Thyroid gland (tissue), 4 donors: ENCODE results near the gene RPN2. TPM values are rescaled to one million over a fixed set of nuclear protein-coding genes. Genes with fewer than 3 reads are reported as not detected.

ENCODE experiments used
- DNase-seq, 2 donors: peaks; one replicate each; pipeline ENCODE4 v3.0.0-alpha.2; 2019
- H3K27ac ChIP-seq, 3 donors: fragments of 200-600 bp; sonication (generic); 1 replicate in 2 of 3; 2 replicates in 1 of 3; pipeline ENCODE4 v1.5.1; 2016 to 2019; ENCODE audit warnings: mild to moderate bottlenecking in 1 of 3, moderate library complexity in 1 of 3
- H3K27me3 ChIP-seq: fragments of 200-600 bp; sonication (generic); one replicate; pipeline ENCODE4 v1.5.1; 2019
- H3K36me3 ChIP-seq, 2 donors: fragments of 200-600 bp; sonication (generic); one replicate each; pipeline ENCODE4 v1.5.1; 2016 to 2019
- H3K4me1 ChIP-seq, 2 donors: fragments of 200-600 bp; sonication (generic); one replicate each; pipeline ENCODE4 v1.5.1; 2017 to 2019
- H3K4me3 ChIP-seq, 3 donors: fragments of 200-600 bp; sonication (generic); replicated peaks in 1 of 3; 1 replicate in 2 of 3; 2 replicates in 1 of 3; pipeline ENCODE4 v1.5.1; 2016; ENCODE audit warnings: mild to moderate bottlenecking in 1 of 3
- H3K9me3 ChIP-seq: fragments of 200-600 bp; sonication (generic); one replicate; pipeline ENCODE4 v1.5.1; 2017
- POLR2A ChIP-seq, 2 donors: fragments of 450-650 bp; IDR thresholded peaks; one replicate each; pipeline ENCODE4 v1.6.1; 2017; ENCODE audit warnings: antibody characterized with exemption in 2 of 2, mild to moderate bottlenecking in 2 of 2, moderate library complexity in 1 of 2
- WGBS, 2 donors: methylation state at CpG; one replicate each; pipeline ENCODE4 v1.1.5; 2017; 5-methylcytosine and 5-hydroxymethylcytosine counted together
- intact Hi-C: fragments of 100-400 bp; cut with DNase I; formaldehyde crosslinking; loops from one replicate; pipeline ENCODE4 v1.15.1; 2023
- total RNA-seq, 4 donors: library from RNA; depleted of rRNA; stranded (reverse); fragments of >200 nt; gene quantifications; one replicate each; pipeline ENCODE4 v1.2.3, GENCODE V29; 2016
- TF ChIP-seq, protein P1 (sequence below), 6 experiments: fragments of 200-600 bp in 3 of 6; fragments of 450-650 bp in 3 of 6; sonication (generic) in 3 of 6; IDR thresholded peaks; one replicate each; pipeline ENCODE4 v1.5.1; 2016 to 2019; ENCODE audit warnings: antibody characterized with exemption in 6 of 6, mild to moderate bottlenecking in 2 of 6, inconsistent platforms in 1 of 6, moderate library complexity in 1 of 6

Gene RPN2
- total RNA-seq, 4 donors from 2014 or later, result 175 to 342 (median 296) TPM

DNA sequence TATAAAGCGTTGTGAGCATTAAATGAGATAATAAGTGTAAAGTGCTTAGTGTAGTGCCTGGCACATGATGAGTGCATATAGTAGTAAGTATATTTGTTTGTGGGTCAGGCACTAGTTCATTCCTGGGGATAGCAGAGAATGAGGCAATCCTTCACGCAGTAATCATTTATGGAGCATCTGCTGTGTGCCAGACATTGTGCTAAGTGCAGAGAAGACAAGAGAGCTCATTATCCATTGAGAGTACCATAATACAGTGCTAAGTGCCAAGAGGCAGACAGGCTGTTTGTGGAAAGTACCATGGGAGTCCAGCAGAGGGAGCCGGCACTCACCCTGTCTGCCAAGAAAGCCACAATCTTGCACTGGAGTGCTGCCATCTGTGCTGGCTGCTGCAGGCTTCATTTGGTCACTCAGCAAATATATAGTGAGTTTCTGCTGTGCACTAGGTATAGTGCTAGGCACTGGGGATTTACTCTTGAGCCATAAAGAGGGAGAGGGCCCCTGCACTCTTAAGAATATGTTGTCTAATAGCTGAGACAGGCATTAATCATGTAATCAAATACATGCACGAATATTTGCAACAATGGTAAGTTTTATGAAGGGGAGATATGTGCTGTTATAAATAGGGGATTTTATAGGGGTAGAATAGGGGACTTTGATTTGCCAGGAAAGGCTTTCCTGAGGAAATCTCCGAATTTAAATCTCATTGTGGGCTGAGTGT, 13.2 kb downstream of the RPN2 start:
- intact Hi-C loops, result loop anchor here (10.0 kb wide), 2 partner anchors 187 to 343 kb away; no protein-coding TSS in a partner anchor
- peaks cover 5 to 23% of the 10 kb centered on the region in 2 donors for H3K4me1 ChIP-seq
- peak; percentile 89 for DNase-seq
- H3K27ac ChIP-seq, result no peak overlapping the region
- H3K27me3 ChIP-seq, result no peaks in the 10 kb centered on the region
- no peaks in the 10 kb centered on the region for H3K9me3 ChIP-seq
- peaks cover 0 to 5% of the 10 kb centered on the region in 2 donors for H3K36me3 ChIP-seq
- WGBS, 2 donors, result 43 to 51% methylated on average over 5 of the region's 5 CpGs
- no peak for TF ChIP-seq POLR2A (IDR thresholded peaks at IDR 0.05)
- TF ChIP-seq, protein P1, sequence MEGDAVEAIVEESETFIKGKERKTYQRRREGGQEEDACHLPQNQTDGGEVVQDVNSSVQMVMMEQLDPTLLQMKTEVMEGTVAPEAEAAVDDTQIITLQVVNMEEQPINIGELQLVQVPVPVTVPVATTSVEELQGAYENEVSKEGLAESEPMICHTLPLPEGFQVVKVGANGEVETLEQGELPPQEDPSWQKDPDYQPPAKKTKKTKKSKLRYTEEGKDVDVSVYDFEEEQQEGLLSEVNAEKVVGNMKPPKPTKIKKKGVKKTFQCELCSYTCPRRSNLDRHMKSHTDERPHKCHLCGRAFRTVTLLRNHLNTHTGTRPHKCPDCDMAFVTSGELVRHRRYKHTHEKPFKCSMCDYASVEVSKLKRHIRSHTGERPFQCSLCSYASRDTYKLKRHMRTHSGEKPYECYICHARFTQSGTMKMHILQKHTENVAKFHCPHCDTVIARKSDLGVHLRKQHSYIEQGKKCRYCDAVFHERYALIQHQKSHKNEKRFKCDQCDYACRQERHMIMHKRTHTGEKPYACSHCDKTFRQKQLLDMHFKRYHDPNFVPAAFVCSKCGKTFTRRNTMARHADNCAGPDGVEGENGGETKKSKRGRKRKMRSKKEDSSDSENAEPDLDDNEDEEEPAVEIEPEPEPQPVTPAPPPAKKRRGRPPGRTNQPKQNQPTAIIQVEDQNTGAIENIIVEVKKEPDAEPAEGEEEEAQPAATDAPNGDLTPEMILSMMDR (IDR thresholded peaks at IDR 0.05), result peak; percentile 75 to 95 (median 88)
- no peak overlapping the region for H3K4me3 ChIP-seq

DNA sequence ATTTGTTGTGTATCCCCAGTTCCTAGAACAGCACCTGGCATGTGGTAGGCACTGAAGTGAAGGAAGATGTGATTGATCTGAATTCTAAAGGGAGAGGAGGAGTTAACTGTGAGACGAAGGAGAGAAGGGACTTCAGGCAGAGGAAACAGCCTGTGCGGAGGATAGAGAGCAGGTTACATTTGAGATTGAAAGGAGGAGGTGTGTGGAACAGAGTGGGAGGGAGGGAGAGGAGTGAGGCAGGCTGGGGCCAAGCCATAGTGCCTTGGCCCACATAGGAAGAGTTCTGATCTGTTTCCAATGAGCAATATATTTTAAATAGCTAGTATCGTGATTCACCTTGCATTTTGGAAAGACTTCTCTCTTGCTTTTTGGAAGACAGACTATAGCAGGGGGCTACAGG, 14.1 kb downstream of the RPN2 start:
- H3K9me3 ChIP-seq, result no peaks in the 10 kb centered on the region
- no peak overlapping the region for H3K27ac ChIP-seq
- peaks cover 5 to 23% of the 10 kb centered on the region in 2 donors for H3K4me1 ChIP-seq
- H3K27me3 ChIP-seq, result no peaks in the 10 kb centered on the region
- no peak overlapping the region for H3K4me3 ChIP-seq
- no peaks in the 10 kb centered on the region for H3K36me3 ChIP-seq
- no peak for DNase-seq
- intact Hi-C loops, result loop anchor here (10.0 kb wide), 2 partner anchors 188 to 342 kb away; no protein-coding TSS in a partner anchor
- TF ChIP-seq, protein P1 (IDR thresholded peaks at IDR 0.05), result no peak
- TF ChIP-seq POLR2A (IDR thresholded peaks at IDR 0.05), result no peak
- 89 to 91% methylated on average over 3 of the region's 3 CpGs for WGBS, 2 donors

DNA sequence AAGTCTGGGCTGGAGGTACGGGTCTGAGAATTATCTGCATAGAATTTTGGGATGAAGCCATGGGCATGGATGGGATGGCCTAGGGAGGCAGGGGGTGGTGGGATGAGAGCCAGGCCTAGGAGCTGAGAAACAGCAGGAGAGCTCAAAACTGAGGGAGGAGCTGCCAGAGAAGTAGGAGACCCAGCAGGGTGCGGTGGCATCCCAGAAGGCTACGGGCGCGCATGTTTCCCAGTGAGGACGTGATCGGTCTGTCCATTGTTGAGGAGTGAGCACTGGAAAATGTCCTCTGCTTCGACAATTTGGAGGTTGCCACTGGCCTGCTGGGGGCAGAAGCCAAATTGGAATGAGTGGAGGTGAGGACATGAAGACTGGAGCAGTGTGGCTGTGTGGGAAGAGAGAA, 14.7 kb downstream of the RPN2 start:
- peaks cover 5 to 23% of the 10 kb centered on the region in 2 donors for H3K4me1 ChIP-seq
- peaks cover 0 to 2% of the 10 kb centered on the region in 2 donors for H3K36me3 ChIP-seq
- 92 to 96% methylated on average over 8 of the region's 8 CpGs for WGBS, 2 donors
- no peak overlapping the region for H3K4me3 ChIP-seq
- H3K9me3 ChIP-seq, result no peaks in the 10 kb centered on the region
- TF ChIP-seq, protein P1 (IDR thresholded peaks at IDR 0.05), result no peak
- TF ChIP-seq POLR2A (IDR thresholded peaks at IDR 0.05), result no peak
- no peak overlapping the region for H3K27ac ChIP-seq
- no peak for DNase-seq
- no peaks in the 10 kb centered on the region for H3K27me3 ChIP-seq
- intact Hi-C loops, result loop anchor here (10.0 kb wide), 2 partner anchors 189 to 341 kb away; no protein-coding TSS in a partner anchor

DNA sequence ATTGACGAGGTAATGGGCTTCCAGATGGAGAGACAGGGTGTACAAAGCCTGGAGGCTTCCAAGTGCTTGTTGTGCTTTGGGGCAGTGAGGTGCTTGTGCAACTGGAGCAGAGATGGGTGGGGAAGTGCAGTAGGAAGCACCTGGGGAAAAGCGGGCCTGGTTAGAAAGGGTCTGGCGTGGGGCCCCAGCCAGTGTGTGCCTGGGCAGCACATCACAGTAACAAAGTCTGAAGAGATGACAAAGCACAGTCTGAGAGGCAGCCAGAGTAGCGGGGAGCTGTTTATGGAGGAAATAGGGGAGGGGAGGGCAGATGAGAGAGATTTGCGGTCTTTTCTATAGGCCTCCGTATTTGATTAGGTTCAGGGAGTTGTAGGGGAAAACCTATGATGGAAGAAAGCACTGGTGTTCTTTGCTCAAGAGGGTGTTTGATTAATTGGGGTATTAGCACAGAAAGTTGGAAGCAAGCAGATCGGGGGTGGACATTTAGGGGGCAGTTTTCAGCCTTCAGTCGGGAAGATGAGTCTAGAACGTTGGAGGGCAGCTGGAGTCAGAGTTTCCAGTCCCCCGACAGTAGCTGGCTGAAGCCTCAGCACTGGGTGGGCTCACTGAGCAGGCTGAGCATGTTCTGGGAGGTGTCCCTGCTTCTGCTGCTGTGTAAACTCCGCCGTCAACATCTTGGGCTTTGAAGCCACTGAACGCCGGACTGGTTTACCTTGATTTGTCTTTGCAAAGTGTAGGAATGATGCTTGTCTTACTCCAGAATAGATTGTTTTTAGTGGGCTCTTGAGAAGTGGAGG, 15.7 kb downstream of the RPN2 start:
- WGBS, 2 donors, result 60 to 61% methylated on average over 14 of the region's 14 CpGs
- Histone ChIP-seq H3K27me3 (no peaks in the 10 kb centered on the region), H3K4me3 (no peak overlapping the region), H3K9me3 (no peaks in the 10 kb centered on the region), H3K36me3 (peaks cover 6 to 9% of the 10 kb centered on the region in 2 donors), H3K27ac (peak overlapping the region in 1 of 3 donors; percentile 15), H3K4me1 (peaks cover 8 to 32% of the 10 kb centered on the region in 2 donors)
- TF ChIP-seq, protein P1 (IDR thresholded peaks at IDR 0.05), result no peak
- TF ChIP-seq POLR2A (IDR thresholded peaks at IDR 0.05), result no peak
- DNase-seq, result peak in 1 of 2 donors; percentile 8
- intact Hi-C loops, result loop anchor here (10.0 kb wide), 2 partner anchors 190 to 340 kb away; no protein-coding TSS in a partner anchor
